ENCODE measurements around the gene ETV7.

GRCh38 chr6:36374972-36375371, 12.5 kb downstream of the ETV7 start:
- no peak for TF ChIP-seq POLR2AphosphoS5 (IDR thresholded peaks at IDR 0.05; ENCODE audit: low read depth, low read length)
- TF ChIP-seq POLR2A (IDR thresholded peaks at IDR 0.05; ENCODE audit: low read depth, low read length) = no peak
- no peak for TF ChIP-seq TAF1 (IDR thresholded peaks at IDR 0.05; ENCODE audit: borderline replicate concordance, low read depth, low read length)
